ENCODE results near the gene ARSB.
"Not testable (repeated sequence)": the region's sequence is repeated elsewhere in the genome, so short reads cannot be mapped to it uniquely, and the experiment has no call there.

ARSB gene

GRCh38 chr5:78915170-78915569 is 69.9 kb downstream of the ARSB start:
- Histone ChIP-seq H3K27me3 (ENCODE audit: insufficient read depth, low read depth) (no peaks in the 10 kb centered on the region), H3K27ac (no peak overlapping the region), H4K20me1 (ENCODE audit: insufficient read depth) (no peaks in the 10 kb centered on the region), H2AFZ (ENCODE audit: low read depth) (no peak overlapping the region), H3K4me3 (IDR thresholded peaks at IDR 0.05; ENCODE audit: insufficient read depth, low read depth, low read length) (no peak overlapping the region), H3K9ac (no peak overlapping the region), H3K36me3 (ENCODE audit: insufficient read depth) (no peaks in the 10 kb centered on the region), H3K79me2 (ENCODE audit: insufficient read depth, low read depth) (no peaks in the 10 kb centered on the region), H3K4me1 (ENCODE audit: low read depth, poor library complexity, severe bottlenecking) (no peaks in the 10 kb centered on the region), H3K4me2 (no peak overlapping the region)
- no peak for TF ChIP-seq CTCF (conservative IDR thresholded peaks at IDR 0.05; ENCODE audit: low read depth, low read length)

- Histone ChIP-seq H3K4me2 (no peak overlapping the region), H3K27ac (no peak overlapping the region)
- no peak for TF ChIP-seq CTCF (conservative IDR thresholded peaks at IDR 0.05; ENCODE audit: low read depth, low read length)
These were observed 72.3 kb downstream of the ARSB start for GRCh38 chr5:78912811-78913210.

GRCh38 chr5:78912085-78912771 is 72.9 kb downstream of the ARSB start:
- H3K27ac ChIP-seq: no peak overlapping the region
- no peak overlapping the region for H2AFZ ChIP-seq (ENCODE audit: low read depth)
- no peaks in the 10 kb centered on the region for H3K4me1 ChIP-seq (ENCODE audit: low read depth, poor library complexity, severe bottlenecking)
- H3K79me2 ChIP-seq (ENCODE audit: insufficient read depth, low read depth): no peaks in the 10 kb centered on the region
- H4K20me1 ChIP-seq (ENCODE audit: insufficient read depth): no peaks in the 10 kb centered on the region
- TF ChIP-seq CTCF (conservative IDR thresholded peaks at IDR 0.05; ENCODE audit: low read depth, low read length): no peak
- H3K27me3 ChIP-seq (ENCODE audit: insufficient read depth, low read depth): no peaks in the 10 kb centered on the region
- no peak overlapping the region for H3K4me2 ChIP-seq
- H3K36me3 ChIP-seq (ENCODE audit: insufficient read depth): no peaks in the 10 kb centered on the region
- H3K4me3 ChIP-seq (IDR thresholded peaks at IDR 0.05; ENCODE audit: insufficient read depth, low read depth, low read length): no peak overlapping the region
- no peak overlapping the region for H3K9ac ChIP-seq

More at GRCh38 chr5:78912811-78913210, 72.3 kb downstream of the ARSB start:
- no peaks in the 10 kb centered on the region for H3K36me3 ChIP-seq (ENCODE audit: insufficient read depth)
- no peak overlapping the region for H3K9ac ChIP-seq
- no peaks in the 10 kb centered on the region for H4K20me1 ChIP-seq (ENCODE audit: insufficient read depth)
- no peaks in the 10 kb centered on the region for H3K4me1 ChIP-seq (ENCODE audit: low read depth, poor library complexity, severe bottlenecking)
- no peaks in the 10 kb centered on the region for H3K27me3 ChIP-seq (ENCODE audit: insufficient read depth, low read depth)
- no peak overlapping the region for H2AFZ ChIP-seq (ENCODE audit: low read depth)
- H3K4me3 ChIP-seq (IDR thresholded peaks at IDR 0.05; ENCODE audit: insufficient read depth, low read depth, low read length): no peak overlapping the region
- H3K79me2 ChIP-seq (ENCODE audit: insufficient read depth, low read depth): no peaks in the 10 kb centered on the region

- H3K4me3 ChIP-seq (IDR thresholded peaks at IDR 0.05; ENCODE audit: insufficient read depth, low read depth, low read length); H3K27ac ChIP-seq; H4K20me1 ChIP-seq (ENCODE audit: insufficient read depth); H3K4me1 ChIP-seq (ENCODE audit: low read depth, poor library complexity, severe bottlenecking); H3K27me3 ChIP-seq (ENCODE audit: insufficient read depth, low read depth); H3K4me2 ChIP-seq; H2AFZ ChIP-seq (ENCODE audit: low read depth); H3K9ac ChIP-seq; H3K79me2 ChIP-seq (ENCODE audit: insufficient read depth, low read depth); H3K36me3 ChIP-seq (ENCODE audit: insufficient read depth): not testable (repeated sequence)
These were observed 75.7 kb downstream of the ARSB start for GRCh38 chr5:78909224-78909983.
